Posterior cingulate gyrus (tissue), 11 donors: ENCODE measurements around the gene IPPK.

Experiments
- DNase-seq, 10 donors: peaks; one replicate each; pipeline versions ENCODE4 v3.0.0 to v3.0.0-alpha.2; 2020 to 2021; ENCODE audit warnings: mixed read lengths in 3 of 10
- intact Hi-C: fragments of 100-400 bp; cut with DNase I; formaldehyde crosslinking; loops from one replicate; pipeline ENCODE4 v1.15.1; 2023

IPPK gene, protein sequence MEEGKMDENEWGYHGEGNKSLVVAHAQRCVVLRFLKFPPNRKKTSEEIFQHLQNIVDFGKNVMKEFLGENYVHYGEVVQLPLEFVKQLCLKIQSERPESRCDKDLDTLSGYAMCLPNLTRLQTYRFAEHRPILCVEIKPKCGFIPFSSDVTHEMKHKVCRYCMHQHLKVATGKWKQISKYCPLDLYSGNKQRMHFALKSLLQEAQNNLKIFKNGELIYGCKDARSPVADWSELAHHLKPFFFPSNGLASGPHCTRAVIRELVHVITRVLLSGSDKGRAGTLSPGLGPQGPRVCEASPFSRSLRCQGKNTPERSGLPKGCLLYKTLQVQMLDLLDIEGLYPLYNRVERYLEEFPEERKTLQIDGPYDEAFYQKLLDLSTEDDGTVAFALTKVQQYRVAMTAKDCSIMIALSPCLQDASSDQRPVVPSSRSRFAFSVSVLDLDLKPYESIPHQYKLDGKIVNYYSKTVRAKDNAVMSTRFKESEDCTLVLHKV

GRCh38 chr9:92669890-92670708, at the start of gene IPPK:
TSS of gene IPPK (minus strand) at chr9:92670131. CDS start at chr9:92669988, 143 bp downstream.
- DNase-seq = peak; percentile 96 to 100 (median 98)
- intact Hi-C loops = loop anchor here (1.0 kb wide), 1 partner anchor 95 kb away; no protein-coding TSS in a partner anchor

DNA sequence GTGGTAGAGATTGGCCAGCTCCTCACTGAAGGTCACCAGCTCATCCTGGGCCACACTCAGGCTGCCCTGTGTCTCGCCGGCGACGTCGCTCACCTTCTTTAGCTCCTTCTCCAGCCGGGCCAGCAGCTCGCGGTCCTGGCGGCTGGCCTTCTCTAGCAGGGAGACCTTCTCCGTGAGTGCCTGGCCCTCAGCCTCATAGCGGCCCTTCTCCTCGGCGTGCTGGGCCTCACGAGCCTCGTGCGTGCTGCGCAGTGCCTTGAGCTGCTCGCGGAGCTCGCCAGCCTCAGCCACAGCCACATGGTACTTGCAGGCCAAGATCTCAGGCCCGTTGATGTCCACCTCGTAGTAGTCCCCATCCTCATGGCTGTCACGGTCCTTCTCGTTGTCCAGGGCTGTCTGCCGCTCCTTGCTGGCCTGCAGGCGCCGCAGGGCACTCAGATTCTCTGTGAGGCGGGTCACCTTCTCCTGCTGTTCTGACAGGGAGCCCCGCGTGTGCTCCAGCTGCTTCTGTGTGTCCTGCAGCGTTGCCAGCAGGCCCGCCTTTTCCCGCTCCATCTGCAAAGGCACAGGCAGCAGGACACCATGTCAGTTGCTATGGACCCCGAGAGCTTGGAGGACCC, 49.2 kb upstream of the IPPK start:
- DNase-seq = peak in 1 of 10 donors; percentile 46
- intact Hi-C loops = no loop called here

DNA sequence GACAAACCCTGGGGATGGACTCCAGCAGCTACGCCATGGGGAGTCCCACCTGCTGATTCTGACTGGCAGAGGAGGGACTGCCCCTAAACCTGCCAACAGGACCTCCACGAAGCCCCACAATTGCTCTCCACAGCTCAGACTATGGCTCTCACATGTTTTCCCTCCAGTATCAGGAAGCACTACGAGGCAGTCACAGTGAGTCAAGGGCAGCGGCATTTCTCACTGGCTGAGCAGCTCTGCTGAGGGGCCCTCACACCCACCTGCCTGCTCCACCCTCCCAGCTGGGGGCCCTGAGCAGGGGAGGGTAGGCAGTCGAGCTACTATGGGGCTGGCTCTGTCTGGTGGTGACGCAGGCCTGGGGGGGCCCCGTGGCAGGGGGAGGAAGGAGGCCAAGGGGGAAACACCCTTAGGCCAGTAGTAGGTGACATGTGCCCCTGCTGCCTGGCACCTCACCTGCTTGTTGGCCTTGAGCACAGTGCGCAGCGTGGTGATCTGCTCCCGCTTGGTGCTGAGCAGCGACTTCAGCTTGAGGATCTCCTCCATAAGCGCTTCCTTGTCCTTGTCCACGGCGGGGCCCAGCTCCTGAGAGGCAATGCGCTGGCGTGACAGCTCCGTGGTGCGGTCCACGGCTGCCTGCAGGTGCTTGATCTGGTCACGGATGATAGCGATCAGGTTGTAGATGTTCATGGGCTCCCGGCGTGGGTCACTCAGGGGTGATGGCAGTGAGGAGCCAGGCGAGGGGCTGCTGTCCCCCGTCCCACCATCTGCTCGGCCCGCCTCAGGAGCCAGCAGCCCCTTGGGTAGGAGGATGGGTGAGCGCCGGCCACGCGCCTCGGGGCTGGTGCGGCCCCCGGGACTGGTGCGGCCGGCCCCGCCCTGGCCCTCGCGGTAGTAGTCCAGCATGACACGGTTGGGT, 48.4 kb upstream of the IPPK start:
- DNase-seq = peak in 2 of 10 donors; percentile 62 to 78
- intact Hi-C loops = no loop called here

GRCh38 chr9:92717201-92718085, 47.5 kb upstream of the IPPK start:
- peak in 2 of 10 donors; percentile 61 for DNase-seq
- intact Hi-C loops = no loop called here

GRCh38 chr9:92716557-92716956, 46.6 kb upstream of the IPPK start:
- intact Hi-C loops = loop anchor here (1.0 kb wide), 1 partner anchor 74 kb away; no protein-coding TSS in a partner anchor
- peak in 9 of 10 donors; percentile 67 to 93 (median 79) for DNase-seq

- DNase-seq = peak in 1 of 10 donors; percentile 78
- intact Hi-C loops = loop anchor here (1.0 kb wide), 1 partner anchor 75 kb away; no protein-coding TSS in a partner anchor
These were observed 45.7 kb upstream of the IPPK start for GRCh38 chr9:92715488-92716231.

DNA sequence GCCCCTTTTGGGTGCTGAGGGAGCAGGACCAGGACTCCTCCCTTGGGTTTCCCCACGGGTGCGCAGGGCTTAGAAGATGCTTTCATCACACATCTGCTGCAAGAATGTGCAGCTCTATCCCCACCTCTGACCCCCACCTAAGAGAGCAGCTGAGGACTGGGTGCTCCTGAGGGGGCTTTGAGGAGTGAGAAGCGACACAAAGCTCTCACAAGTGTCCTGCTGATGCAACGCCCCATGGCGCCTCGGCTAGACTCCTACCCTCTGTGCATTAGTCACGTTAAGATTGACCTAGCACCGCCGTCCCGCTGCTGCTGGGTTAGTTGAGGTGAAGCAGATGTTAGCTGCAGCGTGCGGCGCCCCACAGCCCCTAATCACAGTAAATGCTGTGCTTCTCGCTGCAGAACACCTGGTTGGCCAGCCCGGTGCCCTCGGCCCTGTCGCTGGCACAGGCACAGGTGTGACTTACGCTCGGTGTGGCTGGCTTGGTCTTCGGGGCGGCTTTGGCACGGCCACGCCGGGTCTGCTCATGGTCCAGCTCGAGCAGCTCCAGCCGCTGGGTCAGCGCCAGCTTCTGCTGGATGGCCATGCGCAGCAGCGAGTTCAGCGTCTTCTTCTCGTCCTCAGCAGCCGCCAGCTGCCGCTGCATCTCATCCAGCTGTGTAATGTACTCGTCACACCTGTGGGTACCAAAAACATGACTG, 45.0 kb upstream of the IPPK start:
- peak in 2 of 10 donors; percentile 75 to 77 for DNase-seq
- intact Hi-C loops = no loop called here

- intact Hi-C loops = no loop called here
- no peak for DNase-seq
These were observed 44.1 kb upstream of the IPPK start for GRCh38 chr9:92714016-92714415.

- peak in 1 of 10 donors; percentile 77 for DNase-seq
- intact Hi-C loops = no loop called here
These were observed 43.6 kb upstream of the IPPK start for GRCh38 chr9:92713528-92713927.

GRCh38 chr9:92712767-92713166, 42.8 kb upstream of the IPPK start:
- peak in 1 of 10 donors; percentile 42 for DNase-seq
- intact Hi-C loops = no loop called here

- DNase-seq = no peak
- intact Hi-C loops = no loop called here
These were observed 41.9 kb upstream of the IPPK start for GRCh38 chr9:92711844-92712243.

DNA sequence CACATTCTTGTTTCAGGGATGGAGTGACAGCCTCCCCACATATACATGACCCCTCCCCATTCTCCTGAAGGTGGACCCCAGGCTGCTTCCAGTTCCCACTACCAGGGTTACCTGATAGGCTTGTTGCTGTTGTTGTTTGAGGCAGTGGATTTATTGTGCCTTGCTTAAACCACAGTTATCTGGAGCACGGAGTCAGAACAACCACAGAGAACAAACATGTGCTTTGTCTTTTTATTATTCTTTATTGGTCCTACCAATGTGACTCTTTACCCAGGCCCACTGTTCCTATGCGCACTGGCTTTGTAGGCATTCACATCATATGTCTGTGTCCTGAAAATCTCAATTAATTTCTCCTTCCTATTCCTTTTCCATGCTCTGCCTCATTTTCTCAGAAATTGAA, 41.2 kb upstream of the IPPK start:
- intact Hi-C loops = no loop called here
- no peak for DNase-seq

GRCh38 chr9:92710368-92710767, 40.4 kb upstream of the IPPK start:
- DNase-seq = peak in 1 of 10 donors; percentile 48
- intact Hi-C loops = no loop called here

- intact Hi-C loops = no loop called here
- DNase-seq = peak in 1 of 10 donors; percentile 43
These were observed 40.0 kb upstream of the IPPK start for GRCh38 chr9:92709954-92710353.

- DNase-seq = no peak
- intact Hi-C loops = no loop called here
These were observed 39.3 kb upstream of the IPPK start for GRCh38 chr9:92709240-92709639.

GRCh38 chr9:92707530-92707929, 37.6 kb upstream of the IPPK start:
- DNase-seq = no peak
- intact Hi-C loops = no loop called here
